Fibroblast of skin of back (primary cell): ENCODE measurements around the gene POLR1D.
A peak's percentile ranks its signal among the peaks of the same experiment; 100 is the strongest.
"Not testable (repeated sequence)": the region's sequence is repeated elsewhere in the genome, so short reads cannot be mapped to it uniquely, and the experiment has no call there.

Experiments
- DNase-seq: peaks from one replicate; pipeline ENCODE4 v3.0.0-alpha.2; 2013

POLR1D gene

DNA sequence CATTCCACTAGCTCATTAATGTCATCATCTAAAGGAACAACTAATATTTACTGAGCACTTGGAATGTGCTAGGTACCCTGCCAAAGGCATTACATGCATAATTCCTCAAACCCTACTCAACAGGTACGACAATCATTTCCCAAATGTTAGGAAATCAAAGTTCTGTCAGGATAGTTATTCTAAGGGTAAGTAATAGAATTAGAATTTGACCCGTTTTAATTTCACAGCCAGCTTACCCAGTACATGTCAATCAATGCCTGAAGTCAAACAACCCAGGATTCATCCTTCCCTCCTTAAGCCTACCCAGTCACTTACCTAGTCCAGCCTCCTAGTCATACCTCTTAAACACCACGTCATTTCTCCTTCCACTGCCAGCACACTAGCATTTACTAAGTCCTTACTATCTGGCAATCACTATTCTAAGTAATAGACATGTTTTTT is 3.8 kb upstream of the POLR1D start:
- DNase-seq = no peak

DNA sequence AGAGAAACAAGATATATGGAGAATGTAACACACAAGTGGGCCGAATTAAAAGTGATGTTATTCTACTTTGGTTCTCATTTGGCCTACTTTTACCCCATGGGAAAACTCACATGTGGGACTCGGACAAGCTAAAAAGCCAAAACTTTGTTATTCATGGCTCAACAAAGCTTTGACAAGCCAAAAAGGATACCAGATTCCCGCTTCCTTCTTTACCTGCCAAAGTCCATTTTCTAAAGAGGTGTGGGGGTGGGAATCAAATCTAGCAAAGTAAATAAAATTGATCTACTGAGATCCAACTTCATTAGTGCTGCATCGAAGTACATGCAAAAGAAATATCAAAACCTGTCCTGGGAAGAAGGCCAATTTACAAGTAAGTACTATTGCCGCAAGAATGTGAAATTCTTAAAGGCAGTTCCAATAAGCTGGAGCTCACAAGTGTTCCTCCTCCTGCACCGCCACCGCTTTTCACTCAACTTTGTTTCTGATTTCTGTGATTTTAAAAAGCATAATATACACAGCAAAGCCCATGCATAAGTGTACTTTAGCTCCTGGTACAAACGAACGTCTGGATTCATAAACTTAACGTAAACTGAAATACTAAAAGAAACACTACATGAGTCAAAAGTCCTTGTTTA is 2.5 kb upstream of the POLR1D start:
- peak; percentile 32 for DNase-seq

DNA sequence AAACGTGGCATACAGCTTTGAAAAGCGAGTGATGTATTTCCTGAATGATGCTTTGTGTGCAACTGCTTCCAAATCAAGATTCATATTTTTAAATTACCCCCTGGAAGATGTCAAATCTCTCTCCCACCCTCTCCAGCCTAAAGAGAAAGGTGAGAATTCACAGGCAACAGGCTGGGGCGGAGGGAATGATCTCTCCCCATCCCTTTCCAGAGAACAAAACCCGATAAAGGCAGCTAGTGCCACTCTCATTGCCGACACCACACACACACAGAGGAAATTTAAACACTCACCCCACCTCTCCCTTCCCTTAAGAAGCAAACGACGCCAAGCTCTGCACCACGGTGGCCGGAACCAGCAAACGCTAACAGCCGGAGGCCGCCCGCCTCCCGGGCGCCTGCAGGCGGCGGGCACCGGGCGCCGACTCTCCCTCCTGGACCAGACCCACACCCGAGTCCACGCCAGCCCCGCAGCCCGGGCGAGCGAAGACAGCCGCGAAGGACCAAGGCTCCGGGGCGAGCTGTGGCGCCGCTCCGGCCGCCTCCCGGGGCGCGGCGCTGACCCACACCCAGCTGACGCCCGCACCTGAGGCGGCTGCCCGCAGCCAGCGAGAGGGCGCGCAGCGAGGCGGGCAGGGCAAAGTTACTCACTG is 1.8 kb upstream of the POLR1D start:
- peak; percentile 39 for DNase-seq

DNA sequence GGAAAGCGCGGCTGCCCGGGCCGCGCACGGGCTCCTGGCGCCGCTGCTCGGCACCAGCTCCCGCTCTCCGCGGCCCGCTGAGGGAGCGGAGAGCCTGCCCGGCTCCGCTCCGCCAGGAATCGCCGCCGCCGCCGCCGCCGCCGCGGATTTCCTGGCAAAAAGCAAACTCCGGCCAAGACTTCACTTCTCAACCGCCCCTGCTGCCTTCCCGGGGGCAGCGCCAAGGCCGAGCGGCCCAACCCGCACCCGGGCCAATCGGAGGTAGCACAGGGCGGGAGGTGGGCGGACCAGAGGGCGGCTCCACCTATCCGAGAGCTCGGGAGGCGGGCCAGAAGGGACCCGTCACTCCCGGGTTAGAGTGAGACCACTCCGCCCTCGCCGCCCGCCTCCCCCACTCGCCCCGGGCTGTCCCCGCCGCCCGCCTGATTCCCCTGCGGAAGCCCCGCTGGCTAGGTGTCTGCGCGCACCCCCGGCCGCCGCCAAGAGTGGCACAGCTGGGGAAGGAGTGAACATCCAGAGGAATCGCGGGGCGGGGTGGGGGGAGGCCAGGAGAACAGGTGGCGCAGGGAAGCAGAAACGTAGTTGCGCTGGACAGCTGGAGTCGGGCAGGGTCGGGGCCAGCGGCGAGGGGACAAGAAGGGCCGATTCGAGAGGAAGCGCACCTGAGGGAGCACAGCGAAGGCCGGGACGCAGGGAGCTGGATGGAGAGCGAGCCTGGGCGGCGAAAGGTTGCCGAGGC is 1.1 kb upstream of the POLR1D start, which contains the start of gene LNX2:
TSS of gene LNX2 (minus strand) at position 153 of the 739 bp plus-strand sequence. CDS start 38,826 bp downstream, outside the sequence.
- DNase-seq = peak; percentile 97

DNA sequence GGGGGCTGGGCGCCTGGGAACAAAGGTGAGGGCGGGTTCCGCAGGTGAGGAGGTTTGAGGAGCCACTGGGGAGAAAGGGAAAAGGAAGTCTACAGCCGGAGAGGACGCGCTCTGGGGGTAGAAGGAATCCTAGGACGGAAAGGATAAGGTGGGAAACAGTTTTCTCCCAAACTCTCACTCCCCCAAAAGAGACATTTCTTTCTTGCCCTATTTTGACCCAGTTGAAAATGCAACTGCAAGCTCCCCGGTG is 651 bp upstream of the POLR1D start:
- no peak for DNase-seq

DNA sequence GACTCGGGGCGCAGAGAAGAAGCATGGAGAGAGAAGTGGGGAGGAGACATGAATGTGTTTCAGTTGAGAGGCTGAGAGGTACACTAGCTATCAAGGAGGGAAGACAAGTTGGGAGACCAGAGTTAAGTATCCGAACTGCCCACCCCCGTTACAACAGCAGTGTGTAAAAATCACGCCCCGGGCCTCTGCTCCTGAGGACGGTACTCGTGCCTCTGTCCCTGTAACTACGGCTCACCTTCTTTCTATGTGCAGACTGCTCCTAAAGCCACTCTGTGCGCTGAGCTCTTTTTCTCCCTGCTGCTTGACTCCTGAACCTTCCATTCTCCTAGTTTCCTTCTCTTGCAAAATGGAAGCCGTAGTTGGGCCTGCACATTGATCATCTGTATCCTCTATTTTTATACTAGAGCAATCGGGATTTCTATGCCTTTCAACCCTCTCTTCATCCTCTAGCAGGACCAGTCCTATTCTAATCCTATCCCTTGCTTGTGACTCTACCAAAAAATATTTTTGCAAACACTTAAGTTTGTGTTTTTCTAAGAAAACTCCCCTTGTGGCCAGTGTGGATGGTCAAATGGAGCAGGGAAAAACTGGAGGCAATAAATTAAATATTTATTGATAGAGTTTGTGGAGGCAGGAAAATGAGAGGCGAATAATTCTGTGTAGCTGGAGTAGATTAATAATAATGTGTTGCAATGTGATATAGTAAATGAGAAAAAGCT is 569 bp downstream of the POLR1D start:
- peak; percentile 25 for DNase-seq

DNA sequence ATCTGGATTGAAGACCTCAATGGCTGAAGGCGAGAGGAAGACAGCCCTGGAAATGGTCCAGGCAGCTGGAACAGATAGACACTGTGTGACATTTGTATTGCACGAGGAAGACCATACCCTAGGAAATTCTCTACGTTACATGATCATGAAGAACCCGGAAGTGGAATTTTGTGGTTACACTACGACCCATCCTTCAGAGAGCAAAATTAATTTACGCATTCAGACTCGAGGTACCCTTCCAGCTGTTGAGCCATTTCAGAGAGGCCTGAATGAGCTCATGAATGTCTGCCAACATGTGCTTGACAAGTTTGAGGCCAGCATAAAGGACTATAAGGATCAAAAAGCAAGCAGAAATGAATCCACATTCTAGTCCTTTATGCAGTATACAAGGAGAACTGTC is 1.2 kb downstream of the POLR1D start:
- no peak for DNase-seq

DNA sequence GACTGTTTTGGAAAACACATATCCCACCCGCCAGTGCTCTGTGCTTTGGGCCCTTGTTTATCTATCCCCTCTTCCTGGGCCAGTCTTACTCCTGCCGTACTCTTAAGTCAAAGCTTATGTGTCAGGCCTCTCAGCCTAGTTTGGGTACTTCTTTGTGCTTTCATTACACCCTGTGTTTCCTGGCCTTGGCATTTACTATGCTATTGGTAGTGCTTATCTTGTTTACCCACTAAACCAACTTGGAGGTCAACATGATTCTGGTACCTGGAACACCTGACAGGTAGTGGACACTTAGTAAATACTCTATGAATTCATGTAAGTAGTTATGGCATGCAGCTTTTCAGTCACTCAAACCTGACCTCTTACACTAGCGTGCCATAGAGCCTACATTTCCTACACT is 2.4 kb downstream of the POLR1D start:
- DNase-seq = no peak

DNA sequence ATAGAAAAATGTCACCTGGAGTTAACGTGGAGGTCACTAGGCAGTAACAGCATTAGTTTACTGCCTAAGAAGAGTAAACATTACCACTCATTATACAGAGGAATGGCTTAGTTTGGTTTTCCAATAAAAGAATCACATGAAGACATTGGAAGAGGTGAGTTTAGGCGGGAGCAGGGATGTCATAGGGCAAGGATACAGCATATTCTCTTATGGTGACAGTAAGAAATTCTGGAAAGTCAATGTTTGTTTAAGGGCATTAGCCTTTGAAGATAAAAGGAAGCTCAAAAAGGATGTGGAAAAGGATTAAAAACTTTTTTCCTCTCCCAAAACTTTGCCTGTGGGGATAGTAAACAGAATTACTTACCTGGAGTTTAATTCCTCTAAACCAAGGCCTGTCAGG is 4.1 kb downstream of the POLR1D start:
- no peak for DNase-seq

DNA sequence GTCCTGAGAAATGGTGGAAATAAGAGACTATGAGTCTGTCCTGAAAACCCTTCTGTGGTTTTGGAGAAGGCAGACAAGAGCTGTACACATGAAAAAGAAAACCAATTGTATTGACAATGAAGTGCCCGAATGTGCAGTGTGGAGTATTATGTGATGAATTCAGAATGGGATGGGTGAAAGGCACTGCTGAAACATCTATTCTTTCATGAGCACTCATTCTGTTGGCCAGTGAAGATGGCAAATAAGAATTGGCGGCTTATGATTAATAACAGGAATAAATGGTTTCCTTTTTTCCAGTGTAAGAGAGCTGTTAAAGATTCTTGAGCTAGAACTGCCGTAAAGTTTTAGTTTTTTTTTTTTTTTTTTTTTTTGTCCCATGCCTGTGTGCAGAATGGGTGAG is 5.7 kb downstream of the POLR1D start:
- DNase-seq = no peak

DNA sequence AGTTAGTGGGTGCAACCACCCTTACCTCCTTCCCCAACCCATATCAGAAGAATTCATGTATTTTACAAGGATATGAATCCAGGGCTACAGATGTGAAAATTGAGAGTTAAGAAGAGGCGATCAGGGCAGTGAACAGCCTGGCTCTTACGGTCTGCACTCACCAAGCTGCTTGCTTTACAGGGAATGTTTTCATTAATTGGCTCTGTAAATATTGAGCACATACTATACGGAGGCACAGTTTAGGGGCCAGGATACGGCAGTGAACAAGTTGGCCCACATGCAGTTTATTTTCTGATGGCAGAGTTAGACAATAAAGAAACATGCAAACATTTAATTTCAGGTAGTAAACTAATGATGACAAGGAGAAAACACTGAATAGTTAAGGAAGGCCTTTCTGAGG is 6.4 kb downstream of the POLR1D start:
- no peak for DNase-seq

DNA sequence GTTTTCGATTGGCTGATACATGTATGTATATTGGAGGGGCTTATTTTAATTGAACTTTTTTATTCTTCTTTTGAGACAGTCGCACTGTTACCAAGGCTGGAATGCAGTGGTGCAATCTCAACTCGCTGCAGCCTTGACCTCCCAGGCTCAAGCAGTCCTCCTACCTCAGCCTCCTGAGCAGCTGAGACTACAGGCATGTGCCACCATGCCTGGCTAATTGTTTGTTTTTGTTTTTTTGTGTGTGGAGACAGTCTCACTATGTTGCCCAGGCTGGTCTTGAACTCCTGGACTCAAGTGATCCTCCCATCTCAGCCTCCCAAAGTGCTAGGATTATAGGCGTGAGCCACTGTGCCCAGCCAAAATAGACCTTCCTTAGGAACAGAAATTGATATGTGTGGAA is 7.1 kb downstream of the POLR1D start:
- DNase-seq = not testable (repeated sequence)

DNA sequence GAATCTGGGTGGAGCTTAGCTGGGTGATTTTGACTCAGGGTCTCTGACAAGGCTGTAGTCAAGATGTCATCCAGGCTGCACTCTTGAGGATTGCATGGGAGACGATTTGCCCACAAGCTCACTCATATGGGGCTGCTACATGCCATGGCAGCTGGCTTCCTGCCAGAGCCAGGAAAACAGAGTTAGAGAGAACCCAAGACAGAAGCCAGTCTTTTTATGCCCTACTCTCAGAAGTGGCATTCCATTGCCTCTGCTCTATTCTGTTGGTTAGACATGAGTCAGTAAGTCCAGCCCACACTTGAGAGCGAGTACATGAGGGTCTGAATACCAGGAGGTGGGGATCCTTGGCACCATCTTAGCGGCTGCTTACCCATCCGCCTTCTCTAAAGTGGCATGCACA is 9.5 kb downstream of the POLR1D start:
- DNase-seq = peak; percentile 2

DNA sequence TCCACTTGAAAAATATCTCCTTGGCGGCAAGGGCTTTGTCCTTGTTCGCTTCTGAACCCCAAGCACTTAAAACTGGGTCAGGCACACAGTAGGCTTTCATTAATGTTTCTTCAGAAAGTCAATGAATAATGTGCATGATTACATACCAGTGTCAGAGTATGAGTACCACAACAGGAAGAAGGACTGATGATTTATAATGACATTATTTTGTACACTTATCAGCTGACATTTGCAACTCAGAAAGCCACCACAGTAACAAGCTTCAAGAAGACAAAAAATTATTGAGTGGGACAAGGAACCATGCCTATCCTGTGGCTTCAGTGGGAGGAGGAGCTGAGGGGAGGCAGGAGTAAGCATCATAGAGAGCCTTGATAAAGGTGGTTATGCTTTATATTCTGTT is 10.0 kb downstream of the POLR1D start:
- DNase-seq = no peak

DNA sequence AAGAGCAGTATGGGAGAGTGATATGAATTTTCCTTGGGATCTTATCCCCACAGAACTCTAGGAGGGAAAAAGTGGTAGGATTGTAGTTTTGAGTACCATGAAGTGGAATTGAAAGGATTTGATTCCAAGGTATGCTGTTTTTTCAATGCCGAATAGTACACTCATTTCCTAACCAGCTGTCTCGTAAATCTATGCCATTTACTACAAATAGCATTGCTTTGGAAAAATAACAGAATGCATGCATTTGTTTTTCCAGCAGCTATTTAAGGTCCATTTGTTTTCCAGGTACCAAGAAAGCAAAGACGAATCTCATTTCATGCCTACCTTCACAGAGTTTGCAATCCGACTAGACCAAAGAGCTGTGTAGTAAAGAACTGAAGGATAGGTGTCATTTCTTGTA is 10.5 kb downstream of the POLR1D start:
- DNase-seq = no peak

DNA sequence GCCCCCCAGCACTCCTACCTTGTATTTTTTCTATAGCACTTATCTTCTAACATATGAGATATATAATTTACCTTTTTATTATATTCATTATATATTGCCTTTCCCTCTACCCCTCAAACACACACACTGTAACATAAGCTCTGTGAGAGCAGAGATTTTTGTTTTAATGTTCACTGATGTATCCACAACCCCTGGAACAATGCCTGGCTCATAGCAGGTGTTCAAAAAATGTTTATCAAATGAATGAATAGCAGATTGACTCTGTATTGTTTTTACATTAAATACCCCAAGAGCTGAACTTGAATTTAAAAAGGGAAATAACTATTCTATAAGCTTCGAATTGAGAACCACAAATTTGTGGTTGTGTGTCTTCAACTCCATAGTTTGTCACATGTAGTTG is 11.0 kb downstream of the POLR1D start:
- DNase-seq = no peak

DNA sequence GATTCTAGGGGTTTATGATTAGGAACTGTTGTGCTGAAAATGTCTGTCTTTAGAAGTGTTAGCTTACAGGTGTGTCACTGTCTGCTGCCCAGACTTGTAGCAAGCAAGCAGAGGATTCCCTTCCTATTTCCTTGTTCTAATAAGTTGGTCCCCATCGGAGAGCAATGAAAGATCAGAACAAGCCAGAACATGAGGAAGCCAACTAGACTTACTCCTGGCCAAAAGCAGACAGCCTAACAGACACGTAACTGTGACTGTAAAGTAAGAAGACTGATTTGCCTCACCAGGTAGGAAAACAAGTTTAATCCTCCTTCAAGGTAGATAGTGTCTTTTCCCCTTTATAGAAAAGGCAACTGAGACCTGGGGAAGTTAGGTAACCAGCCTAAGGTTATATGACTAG is 12.5 kb downstream of the POLR1D start:
- DNase-seq = no peak

DNA sequence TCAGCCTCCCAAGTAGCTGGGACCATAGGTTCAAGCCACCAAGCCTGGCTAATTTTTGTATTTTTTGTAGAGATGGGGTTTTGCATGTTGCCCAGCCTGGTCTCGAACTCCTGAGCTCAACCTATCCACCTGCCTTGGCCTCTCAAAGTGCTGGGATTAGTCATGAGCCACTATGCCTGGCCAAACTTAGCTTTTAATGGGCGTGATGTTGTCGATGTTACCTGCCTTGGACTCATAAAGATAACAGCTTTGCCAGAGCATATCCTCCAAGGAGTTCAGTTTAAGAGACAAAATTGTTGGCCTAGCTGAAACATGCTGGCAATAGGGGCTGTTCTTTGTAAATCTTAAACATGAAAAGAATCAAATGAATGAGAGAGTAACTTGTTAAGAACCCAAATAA is 13.1 kb downstream of the POLR1D start:
- DNase-seq = no peak

DNA sequence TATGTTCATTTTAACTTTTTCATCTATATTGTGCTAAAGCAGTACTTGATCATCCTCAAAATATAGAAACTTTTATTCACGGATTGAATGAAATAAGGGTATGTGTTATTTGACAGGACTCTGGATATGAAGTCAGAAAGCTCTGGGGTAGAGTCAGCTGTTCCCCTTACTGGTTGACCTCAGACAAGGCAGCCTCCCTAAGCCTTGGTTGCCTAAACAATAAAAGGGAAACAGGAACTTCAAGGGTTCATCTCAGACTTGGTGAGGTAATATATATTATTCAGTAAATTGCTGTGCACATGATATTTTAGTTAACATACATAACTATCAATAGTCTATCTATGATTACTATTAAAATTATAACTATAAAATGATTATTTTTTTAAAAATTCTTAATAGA is 13.6 kb downstream of the POLR1D start:
- no peak for DNase-seq

DNA sequence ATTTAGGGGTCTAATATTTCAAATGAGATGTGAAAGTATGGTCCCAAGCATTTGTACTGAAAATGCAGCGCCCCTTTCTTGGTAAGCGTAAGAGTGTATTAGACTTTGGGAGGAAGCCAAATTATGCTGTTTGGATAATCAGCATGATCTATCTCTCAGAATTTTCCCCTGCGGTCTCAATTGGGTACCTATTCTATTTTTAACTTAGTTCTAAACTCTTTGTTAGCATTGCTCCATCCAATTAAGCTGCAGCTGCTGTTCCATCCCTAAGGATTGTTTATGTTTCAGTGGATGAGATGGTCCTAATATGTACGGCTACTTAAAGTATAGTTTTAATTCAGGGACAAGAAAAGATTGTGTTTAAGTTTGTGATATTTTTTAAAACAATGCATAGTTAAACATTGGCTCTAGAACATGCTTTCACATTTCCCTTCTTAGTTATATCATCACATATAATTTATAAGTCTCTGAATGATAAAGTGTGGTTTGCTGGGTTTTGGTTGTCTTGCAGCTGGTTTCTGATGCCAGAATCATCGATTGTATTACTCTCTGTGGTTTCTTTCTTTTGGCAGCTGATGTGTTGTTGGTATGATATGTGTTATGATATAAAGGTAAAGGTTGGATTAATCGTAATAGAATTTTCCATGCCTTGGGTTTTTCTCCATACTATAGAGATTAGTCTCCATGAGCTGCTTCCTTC is 15.0 kb downstream of the POLR1D start:
- no peak for DNase-seq

DNA sequence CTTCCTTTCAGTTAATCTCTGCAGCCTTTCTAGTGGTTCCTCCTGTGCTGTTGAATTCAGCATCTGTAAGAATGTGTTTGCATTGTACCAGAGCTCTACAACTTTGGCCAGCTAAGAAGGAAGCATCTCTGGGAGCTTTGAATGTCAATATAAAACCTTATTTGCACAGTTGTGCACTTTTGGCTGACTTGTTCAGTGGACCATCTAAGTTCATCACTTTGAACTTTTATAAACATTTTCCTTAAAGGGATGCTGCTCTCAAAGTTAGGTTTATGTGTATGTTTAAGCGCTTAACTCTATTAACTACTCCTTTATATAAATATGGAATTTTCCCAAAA is 15.6 kb downstream of the POLR1D start:
- no peak for DNase-seq

DNA sequence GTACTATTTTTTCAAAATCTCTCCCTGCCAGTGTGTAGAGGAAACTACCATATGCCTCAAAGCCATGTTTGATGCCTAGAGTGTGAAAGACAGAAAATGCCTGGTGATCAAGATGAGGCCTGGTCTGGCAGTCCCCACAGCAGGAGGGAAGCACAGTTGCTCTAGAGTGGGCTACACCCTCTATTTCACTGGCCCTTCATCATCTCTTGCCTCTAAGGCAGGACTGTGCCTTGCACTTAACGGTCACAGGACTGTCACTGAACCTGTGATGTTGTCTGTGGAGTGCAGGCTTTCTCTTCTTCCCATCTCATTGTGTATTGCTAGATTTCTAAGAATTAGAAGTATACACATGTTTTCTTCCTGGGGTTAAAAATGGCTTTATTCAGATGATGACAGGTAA is 16.3 kb downstream of the POLR1D start:
- DNase-seq = no peak

DNA sequence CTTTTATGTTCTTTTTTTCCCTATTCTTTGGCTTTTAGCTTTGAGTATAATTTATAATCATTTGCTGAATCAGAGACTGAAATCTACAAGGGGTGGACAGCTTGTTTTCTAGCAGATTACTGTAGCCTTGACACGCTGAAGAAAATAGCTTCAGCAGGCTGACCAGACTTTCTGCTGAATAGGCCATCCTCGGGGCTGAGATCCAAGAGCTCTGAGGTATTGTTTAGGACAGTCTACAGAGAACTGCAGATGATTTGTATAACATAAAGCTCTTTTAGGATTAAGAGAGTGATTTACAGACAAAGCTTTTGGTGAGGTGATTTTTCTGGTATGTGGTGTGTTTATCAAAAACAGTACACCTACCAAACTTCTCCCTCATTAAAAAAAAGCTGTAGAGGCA is 16.8 kb downstream of the POLR1D start:
- no peak for DNase-seq
